Panc1 (cell line): ENCODE results near the gene ISG15.

Source experiments
- CTCF ChIP-seq: fragments of 450-650 bp; IDR thresholded peaks from 2 replicates; pipeline ENCODE4 v1.5.1; 2017; ENCODE audit warnings: mild to moderate bottlenecking
- REST ChIP-seq, 2 experiments: IDR thresholded peaks; 2 replicates each; pipeline ENCODE4 v1.6.1; 2011 to 2012; ENCODE audit warnings: low read depth in 2 of 2, control low read depth in 1 of 2, low read length in 1 of 2, mild to moderate bottlenecking in 1 of 2, moderate library complexity in 1 of 2; ENCODE audit not compliant: insufficient read depth in 1 of 2

GRCh38 chr1:970242-970972, 42.9 kb upstream of the ISG15 start:
- TF ChIP-seq CTCF (no peak), REST (IDR thresholded peaks at IDR 0.05; ENCODE audit: insufficient read depth in 1 of 2, low read depth in 2 of 2, low read length in 1 of 2) (no peak)
